Stimulated activated CD4-positive, alpha-beta T cell treated with anti-CD3 and anti-CD28 coated beads, Interleukin-15, amount 100 ng/mL, for 1 hour (primary cell): Measurements from ENCODE around the gene PRKACG.
A peak's percentile ranks its signal among the peaks of the same experiment; 100 is the strongest.
"Not testable (repeated sequence)": the region's sequence is repeated elsewhere in the genome, so short reads cannot be mapped to it uniquely, and the experiment has no call there.

Experiments used
- DNase-seq, 2 donors: peaks; one replicate each; pipeline ENCODE4 v3.0.0-alpha.2; 2020; ENCODE audit warnings: low read depth in 1 of 2, low spot score in 1 of 2

PRKACG gene

DNA sequence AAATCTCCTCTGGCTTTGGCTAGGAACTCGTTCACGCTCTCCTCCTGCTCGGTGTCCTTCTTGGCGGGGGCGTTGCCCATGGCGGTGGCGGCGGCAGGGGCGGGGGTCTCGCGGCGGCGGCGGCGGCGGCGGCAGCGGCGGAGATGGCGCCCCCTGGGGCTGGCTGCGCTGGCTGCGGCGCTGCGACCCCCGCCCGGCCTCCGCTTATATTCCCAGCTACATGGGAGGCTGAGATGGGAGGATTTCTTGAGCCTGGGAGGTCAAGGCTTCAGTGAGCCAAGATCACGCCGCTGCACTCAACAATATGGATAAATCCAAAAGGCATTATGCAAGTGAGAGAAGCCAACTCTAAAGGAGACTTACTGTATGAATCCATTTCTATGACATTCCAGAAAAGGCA, at the start of gene PRKACG:
Gene PRKACG (minus strand): TSS at position 101 of the 400 bp plus-strand sequence. CDS start 21 bp downstream, at position 80.
- no peak for DNase-seq

DNA sequence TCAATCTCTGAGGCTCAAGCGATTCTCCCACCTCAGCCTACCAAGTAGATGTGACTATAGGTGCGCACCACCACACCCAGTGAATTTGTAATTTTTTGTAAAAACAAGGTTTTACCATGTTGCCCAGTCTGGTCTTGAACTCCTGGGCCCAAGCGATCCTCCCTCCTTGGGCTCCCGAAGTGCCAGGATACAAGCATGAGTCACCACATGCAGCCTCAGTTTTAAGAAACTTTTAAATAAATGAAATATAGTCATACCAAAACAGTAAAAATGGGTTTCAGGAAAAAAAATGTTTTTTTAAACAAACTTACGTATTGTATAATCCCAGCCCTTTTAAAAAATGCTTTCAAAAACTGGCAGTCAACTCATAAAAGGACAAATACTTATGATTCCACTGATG, 48.3 kb upstream of the PRKACG start:
- DNase-seq, result no peak

GRCh38 chr9:69060766-69061165, 46.9 kb upstream of the PRKACG start:
- no peak for DNase-seq

DNA sequence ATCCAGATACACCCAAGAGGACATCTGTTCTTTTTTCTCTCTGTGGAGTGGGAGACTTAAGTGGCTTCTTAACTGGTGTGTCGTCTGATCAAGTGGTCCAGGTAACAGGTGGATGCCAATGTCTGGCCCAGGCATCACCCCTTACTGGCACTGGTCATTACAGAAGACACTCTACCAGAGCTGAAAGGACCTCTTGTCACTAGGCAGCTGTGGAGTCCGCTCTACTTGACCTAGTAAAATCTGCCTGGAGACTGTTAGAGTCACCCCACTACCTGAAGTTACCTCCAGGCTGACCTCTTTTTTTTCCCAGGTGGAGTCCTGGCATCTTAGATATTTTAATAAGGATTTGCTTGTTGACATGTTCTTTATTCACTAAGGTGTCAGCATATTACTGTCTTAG, 44.2 kb upstream of the PRKACG start:
- DNase-seq, result no peak

- DNase-seq, result no peak
Measured at GRCh38 chr9:69056191-69056815, 42.4 kb upstream of the PRKACG start.

DNA sequence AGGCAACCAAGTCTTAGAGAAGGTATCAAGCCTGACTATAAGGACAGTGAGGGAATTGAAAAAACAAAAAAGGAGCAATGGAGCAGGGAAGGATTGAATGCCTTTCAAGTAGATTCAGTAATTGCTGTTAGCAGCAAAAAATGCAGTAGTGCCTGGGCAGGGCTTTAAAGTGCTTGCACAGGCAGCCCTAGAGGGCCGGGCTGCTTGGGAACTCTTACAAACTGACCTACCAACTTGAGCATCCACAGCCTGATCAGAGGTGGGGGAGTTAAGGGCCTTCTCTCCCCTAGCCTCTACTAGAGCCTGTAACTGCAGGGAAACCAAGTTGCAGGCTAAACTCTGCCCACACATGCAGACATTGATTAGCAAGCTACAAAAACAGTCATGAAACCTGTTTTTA, 41.1 kb upstream of the PRKACG start:
- DNase-seq, result no peak

DNA sequence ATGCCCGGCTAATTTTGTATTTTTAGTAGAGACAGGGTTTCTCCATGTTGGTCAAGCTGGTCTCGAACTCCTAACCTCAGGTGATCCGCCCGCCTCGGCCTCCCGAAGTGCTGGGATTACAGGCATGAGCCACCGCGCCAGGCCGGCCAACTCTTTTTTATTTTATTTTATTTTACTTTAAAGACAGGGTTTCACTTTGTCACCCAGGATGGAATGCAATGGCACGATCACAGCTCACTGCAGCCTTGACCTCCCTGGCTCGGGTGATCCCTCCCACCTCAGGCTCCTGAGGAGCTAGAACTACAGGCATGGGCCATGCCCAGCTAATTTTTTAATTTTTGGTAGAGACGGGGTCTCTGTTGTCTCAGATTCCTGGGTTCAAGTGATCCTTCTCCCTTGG, 37.0 kb upstream of the PRKACG start:
- not testable (repeated sequence) for DNase-seq

DNA sequence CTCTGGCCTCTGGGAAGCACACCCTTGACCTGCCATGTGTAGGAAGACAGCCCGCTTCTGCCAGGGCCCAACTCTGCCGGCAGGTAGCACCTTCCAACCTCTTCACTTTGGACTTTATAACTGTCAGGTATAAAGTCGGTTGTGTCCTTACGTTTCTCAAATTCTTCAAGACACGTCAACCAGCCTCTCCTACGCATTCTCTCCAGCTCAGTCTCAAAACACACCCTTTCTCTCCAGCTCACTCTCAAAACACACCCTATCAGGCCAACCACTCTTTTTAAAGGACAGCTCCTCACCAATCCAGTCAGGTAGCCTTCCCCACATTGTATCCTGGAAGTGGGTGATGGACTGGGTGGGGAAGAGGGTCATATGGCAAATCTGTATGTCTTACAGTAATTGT, 35.2 kb upstream of the PRKACG start:
- no peak for DNase-seq

- DNase-seq, result no peak
Measured at GRCh38 chr9:69047371-69047770, 33.5 kb upstream of the PRKACG start.

DNA sequence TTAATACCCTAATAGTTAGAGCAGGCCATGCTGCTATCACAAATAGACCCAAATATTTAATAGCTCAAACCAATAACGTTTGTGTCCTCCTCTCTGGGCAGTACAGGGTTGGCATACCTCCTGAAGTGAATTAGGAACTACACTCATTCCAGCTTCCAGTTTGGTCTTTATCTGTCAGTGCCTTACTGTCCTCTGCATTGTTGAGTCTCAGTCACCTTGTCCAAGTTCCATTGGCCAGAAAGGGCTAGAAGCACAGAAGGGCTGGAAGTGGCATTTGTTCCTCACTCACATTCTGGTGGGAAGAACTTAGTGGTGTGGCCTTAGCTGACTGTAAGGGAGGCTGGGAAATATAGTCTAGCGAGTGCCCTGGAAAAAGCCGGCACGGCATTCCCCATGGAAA, 32.8 kb upstream of the PRKACG start:
- DNase-seq, result no peak

DNA sequence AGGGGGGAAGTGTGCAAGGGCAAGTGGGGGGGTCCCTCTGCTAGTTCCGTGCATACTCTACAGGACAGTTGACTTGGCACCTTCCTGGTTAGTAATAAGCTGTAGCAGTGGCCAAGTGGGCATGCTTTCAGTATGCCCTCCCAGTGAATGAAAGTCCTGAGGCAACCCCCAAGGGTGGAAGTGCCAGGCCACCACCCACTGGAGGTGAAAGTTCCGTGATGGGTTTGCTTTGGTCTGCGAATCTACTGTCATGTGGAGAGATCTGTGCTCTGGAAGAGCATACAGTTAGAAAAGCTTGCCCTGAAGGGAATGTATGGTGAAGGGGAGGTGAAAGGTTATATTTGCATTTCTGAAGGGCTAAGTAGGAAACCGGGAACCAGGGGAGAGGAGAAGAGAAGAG, 31.9 kb upstream of the PRKACG start:
- DNase-seq, result no peak

GRCh38 chr9:69044240-69045219, 30.6 kb upstream of the PRKACG start:
- DNase-seq, result no peak

DNA sequence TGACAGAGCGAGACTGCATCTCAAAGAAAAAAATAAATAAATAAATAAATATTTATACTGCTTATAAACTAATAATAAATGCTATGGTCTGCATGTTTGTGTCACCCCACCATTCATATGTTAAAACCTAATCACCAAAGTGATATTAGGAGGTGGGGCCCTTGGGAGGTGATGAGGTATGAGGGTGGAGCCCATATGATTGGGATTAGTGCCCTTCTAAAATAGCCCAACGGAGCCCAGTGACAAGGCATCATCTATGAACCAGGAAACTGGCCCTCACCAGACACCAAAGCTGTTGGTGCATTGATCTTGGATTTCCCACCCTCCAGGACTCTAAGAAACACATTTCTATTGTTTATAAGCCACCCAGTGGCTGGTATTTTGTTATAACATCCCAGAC, 26.7 kb upstream of the PRKACG start:
- DNase-seq, result no peak

DNA sequence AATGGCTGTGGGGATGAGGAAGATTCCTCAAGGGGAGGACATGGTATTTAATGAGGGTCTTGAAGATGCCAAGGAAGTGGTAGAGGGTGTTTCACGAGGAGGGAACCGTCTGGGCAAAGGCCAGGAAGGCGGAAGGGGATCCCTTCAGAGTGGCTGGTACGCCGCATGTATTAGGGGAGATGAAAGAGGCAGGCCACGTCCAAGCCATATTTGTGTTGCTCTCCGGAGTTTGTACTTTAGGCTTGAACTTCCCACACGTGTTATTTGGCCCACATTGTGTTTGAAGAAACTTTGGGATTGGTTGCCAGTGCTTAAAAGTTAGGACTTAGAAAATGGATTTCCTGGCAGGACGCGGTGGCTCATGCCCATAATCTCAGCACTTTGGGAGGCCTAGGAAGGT, 22.9 kb upstream of the PRKACG start:
- DNase-seq, result no peak

DNA sequence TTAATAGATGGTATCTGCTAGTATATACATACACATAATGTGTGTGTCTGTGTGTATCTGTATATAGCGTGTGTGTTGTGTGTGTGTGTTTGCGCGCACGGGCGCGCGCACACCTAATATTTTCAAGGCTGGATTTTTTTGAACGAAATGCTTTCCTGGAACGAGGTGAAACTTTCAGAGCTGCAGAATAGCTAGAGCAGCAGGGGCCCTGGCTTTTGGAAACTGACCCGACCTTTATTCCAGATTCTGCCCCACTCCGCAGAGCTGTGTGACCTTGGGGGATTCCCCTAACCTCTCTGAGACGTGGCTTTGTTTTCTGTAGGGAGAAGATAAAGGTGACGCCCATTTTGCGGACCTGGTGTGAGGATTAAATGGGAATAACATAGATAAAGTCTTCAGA, 22.4 kb upstream of the PRKACG start:
- DNase-seq, result no peak

DNA sequence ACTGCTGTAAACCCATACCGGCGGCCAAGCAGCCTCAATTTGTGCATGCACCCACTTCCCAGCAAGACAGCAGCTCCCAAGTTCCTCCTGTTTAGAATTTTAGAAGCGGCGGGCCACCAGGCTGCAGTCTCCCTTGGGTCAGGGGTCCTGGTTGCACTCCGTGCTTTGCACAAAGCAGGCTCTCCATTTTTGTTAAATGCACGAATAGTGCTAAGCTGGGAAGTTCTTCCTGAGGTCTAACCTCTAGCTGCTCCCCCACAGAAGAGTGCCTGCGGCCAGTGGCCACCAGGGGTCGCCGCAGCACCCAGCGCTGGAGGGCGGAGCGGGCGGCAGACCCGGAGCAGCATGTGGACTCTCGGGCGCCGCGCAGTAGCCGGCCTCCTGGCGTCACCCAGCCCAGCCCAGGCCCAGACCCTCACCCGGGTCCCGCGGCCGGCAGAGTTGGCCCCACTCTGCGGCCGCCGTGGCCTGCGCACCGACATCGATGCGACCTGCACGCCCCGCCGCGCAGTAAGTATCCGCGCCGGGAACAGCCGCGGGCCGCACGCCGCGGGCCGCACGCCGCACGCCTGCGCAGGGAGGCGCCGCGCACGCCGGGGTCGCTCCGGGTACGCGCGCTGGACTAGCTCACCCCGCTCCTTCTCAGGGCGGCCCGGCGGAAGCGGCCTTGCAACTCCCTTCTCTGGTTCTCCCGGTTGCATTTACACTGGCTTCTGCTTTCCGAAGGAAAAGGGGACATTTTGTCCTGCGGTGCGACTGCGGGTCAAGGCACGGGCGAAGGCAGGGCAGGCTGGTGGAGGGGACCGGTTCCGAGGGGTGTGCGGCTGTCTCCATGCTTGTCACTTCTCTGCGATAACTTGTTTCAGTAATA, 21.8 kb upstream of the PRKACG start, which contains the start of gene FXN:
Gene FXN (plus strand): TSS at position 315 of the 871 bp plus-strand sequence. CDS start 31 bp downstream, at position 346.
- DNase-seq, result peak; percentile 66 to 79

GRCh38 chr9:69034071-69034470, 20.2 kb upstream of the PRKACG start:
- DNase-seq, result no peak

GRCh38 chr9:69030851-69031645, 17.1 kb upstream of the PRKACG start:
- DNase-seq, result no peak

DNA sequence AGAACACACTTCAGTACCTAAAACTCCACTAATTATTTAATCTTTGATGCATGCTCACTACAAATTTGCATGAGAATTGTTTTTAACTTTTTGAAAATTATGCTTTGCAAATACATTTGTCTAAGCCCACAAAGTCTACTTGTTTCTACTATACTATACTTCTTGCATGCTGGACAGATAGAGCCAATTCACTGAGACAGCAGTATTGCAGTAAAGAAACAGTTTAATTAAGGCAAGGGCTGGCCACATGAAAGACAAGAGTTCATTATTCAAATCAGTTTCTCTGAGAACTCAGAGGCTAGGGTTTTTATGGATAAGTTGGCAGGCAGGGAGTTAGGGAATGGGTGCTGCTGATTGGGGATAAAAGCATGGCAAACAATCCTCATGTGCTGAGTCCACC, 15.6 kb upstream of the PRKACG start:
- DNase-seq, result no peak

DNA sequence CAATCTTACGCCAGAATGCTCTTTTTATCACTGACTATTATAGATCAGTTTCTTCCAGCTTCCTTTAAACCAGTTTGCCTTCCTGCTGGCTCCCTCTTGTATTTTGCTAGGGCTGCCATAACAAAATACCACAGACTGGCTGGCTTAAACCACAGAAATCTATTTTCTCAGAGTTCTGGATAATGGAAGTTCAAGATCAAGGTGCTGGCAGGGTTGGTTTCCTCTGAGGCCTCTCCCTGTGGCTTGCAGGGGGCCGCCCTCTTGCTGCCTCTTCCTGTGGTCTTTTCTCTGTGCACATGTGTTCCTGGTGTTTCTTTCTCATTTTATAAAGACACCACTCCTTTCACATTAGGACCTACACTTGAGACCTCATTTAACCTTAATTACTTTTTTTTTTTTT, 14.8 kb upstream of the PRKACG start:
- DNase-seq, result no peak
